Choroid plexus epithelial cell (primary cell): ENCODE data around the gene NPAS2.

Source experiments
- DNase-seq: peaks from one replicate; pipeline ENCODE4 v3.0.0-alpha.2; 2010; ENCODE audit warnings: low read depth
- H3K4me3 ChIP-seq: 2 replicates; pipeline ENCODE4 v1.5.1; 2011; ENCODE audit warnings: low read depth, mild to moderate bottlenecking, control low read depth, low read length, moderate library complexity
- TF ChIP-seq, protein P1 (sequence below): conservative IDR thresholded peaks from 2 replicates; pipeline ENCODE4 v1.5.1; 2011; ENCODE audit warnings: low read depth, mild to moderate bottlenecking, control low read depth, inconsistent platforms, low read length, moderate library complexity

Gene NPAS2

DNA sequence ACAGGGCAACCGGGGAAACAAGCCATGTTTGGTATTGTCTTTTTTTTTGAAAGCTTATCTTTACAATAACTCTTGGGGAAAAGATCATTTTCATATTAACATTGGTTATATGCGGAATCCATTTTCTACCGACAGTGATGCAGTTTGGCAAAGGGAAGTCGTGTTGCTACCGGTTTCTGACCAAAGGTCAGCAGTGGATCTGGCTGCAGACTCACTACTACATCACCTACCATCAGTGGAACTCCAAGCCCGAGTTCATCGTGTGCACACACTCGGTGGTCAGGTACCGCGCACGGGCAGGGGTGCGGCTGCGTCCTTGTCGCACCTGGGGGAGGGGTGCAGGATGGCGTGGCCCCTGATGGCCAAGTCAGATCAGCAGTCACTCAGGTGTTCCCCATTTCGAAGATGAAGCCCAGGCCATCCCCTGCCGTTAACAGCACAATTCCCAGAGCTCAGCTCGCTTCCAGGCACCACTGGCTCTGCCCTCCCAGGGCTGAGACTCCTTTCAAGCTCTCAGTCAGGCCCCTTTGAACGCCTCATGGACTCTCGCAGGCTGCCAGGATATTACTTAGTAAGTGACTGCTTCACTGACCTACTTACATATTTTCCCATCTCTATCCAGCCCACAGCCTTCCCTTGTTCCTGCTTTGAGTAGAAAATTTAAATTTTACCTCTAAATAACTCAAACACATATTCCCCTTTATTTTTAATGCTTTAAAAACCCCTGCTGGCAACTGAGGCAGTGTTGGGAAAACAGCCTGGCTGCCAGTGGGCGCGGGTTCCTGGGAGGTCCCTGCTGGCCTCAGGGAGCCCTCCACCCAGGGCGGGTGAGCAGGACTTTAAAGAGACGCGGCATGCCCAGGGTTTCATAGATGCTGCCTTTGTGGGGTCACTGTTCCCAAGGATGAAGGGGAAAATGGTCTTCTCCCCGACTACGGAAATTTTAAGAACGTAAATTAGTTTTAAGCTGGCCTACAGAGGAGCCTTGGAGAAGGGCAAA, 148.5 kb downstream of the NPAS2 start:
- TF ChIP-seq, protein P1, sequence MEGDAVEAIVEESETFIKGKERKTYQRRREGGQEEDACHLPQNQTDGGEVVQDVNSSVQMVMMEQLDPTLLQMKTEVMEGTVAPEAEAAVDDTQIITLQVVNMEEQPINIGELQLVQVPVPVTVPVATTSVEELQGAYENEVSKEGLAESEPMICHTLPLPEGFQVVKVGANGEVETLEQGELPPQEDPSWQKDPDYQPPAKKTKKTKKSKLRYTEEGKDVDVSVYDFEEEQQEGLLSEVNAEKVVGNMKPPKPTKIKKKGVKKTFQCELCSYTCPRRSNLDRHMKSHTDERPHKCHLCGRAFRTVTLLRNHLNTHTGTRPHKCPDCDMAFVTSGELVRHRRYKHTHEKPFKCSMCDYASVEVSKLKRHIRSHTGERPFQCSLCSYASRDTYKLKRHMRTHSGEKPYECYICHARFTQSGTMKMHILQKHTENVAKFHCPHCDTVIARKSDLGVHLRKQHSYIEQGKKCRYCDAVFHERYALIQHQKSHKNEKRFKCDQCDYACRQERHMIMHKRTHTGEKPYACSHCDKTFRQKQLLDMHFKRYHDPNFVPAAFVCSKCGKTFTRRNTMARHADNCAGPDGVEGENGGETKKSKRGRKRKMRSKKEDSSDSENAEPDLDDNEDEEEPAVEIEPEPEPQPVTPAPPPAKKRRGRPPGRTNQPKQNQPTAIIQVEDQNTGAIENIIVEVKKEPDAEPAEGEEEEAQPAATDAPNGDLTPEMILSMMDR = no peak
- no peak for DNase-seq
- H3K4me3 ChIP-seq = no peak overlapping the region

DNA sequence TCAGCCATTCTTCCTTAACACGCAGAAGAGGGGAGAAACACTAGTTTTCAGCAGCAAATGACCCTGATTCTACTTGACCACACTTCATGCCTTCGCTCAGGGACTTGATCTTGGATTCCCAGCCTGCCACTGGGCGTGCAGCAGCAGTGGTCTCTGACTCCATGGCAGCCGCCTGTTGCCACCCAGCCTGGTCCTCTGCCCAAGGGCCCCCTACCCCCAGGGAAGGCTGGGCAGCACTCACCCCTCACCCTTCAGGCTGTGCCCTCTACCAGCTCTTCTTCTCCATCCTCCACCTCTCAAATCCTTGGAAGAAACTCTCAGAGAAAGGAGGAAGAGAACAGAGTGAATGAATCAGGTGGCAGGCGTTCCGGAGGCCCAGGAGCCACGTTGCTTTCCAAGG, 150.1 kb downstream of the NPAS2 start:
- TF ChIP-seq, protein P1 = no peak
- no peak for DNase-seq
- no peak overlapping the region for H3K4me3 ChIP-seq

DNA sequence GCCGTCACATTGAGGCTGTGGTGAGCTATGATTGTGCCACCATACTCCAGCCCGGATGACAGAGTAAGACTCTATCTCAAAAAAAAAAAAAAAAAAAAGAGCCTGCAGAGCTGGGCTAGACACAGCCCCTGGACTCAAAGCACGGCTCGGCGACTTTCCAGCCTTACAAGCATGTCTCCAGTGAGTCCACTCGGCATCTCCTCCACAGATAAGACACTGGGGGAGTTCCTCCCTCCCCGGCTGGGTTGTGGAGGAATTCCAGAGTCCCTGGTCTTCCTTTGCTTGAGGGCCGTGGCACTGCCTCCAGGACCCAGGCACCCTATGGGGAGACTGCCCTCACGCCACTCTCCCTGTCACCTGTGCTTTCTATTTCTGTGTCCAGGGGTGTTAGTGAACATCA, 151.3 kb downstream of the NPAS2 start:
- no peak overlapping the region for H3K4me3 ChIP-seq
- no peak for DNase-seq
- TF ChIP-seq, protein P1 = no peak

DNA sequence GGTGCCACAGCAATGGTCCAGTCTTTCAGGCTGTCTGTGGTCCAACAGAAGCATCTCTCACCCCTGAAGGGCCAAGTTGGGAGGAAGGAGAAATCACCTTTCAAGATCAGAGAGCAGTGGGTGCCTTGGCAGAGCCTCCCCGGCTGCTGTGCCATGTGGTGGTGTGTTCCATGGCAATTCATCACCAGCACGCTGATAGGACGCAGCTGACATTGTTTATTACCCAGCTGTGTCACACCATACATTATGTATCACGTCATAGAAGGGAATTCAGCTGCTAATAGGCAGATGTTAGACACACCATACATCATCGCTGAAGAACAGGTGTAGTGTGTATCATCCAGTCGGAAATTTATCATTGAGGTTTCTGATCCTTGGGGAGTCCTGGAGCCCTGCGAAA, 152.5 kb downstream of the NPAS2 start:
- TF ChIP-seq, protein P1 = no peak
- no peak overlapping the region for H3K4me3 ChIP-seq
- no peak for DNase-seq

DNA sequence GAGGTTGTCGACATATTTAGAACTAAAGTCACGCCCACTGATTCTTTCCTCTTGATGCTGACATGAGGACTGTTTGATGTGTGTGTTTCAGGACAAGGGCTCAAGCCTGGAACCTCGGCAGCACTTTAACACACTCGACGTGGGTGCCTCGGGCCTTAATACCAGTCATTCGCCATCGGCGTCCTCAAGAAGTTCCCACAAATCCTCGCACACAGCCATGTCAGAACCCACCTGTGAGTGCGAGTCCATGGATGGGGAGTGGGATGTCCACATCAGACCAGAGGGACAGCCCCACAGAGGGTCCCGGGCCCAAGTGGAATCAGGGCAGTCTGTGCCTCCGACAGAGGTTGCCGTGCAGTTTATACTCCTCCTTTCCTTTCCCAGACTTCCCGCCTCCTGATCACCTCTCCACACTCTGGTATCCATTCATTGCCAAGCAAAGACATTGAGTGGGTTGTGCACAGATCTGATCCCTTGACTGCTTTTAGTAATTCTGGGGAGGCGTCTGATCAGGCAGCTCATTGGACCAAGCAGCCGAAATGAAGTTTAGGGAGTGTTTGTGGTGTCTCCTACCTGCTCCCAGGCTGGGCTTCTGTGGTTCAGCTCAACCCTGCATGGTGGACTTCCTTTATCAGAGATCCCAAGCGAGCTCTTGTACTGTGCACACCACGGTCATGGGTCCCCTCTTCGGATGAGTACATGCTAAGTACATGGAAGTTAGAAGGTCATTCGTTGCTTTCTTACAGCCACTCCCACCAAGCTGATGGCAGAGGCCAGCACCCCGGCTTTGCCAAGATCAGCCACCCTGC, 155.0 kb downstream of the NPAS2 start:
- no peak overlapping the region for H3K4me3 ChIP-seq
- DNase-seq = no peak
- TF ChIP-seq, protein P1 = no peak

DNA sequence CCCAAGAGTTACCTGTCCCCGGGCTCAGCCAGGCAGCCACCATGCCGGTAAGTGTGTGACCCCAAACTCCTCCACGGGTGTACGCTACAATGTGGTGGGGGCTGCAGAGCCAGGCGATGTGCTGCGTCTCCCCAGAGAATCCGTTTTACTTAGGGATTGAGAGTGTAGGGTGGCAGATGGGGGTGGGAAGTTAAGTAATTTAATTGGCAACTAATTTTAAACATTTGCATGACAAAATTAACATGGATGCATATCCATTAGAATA, 155.5 kb downstream of the NPAS2 start:
- TF ChIP-seq, protein P1 = no peak

More for the DNA sequence above, 155.5 kb downstream of the NPAS2 start:
- no peak overlapping the region for H3K4me3 ChIP-seq
- no peak for DNase-seq
